HUES48 (cell line): ENCODE results near the gene RPS21.

Experiments
- H3K27ac ChIP-seq: one replicate; pipeline ENCODE4 v1.7.0; 2013; ENCODE audit warnings: low read depth, low read length, inconsistent platforms
- H3K27me3 ChIP-seq: 2 replicates; pipeline ENCODE4 v1.6.1; 2013; ENCODE audit warnings: mild to moderate bottlenecking, low read length; ENCODE audit not compliant: control insufficient read depth, insufficient read depth
- H3K36me3 ChIP-seq: 2 replicates; pipeline ENCODE4 v1.6.1; 2013; ENCODE audit warnings: low read length; ENCODE audit not compliant: control insufficient read depth, insufficient read depth
- H3K4me1 ChIP-seq: 2 replicates; pipeline ENCODE4 v1.6.1; 2013; ENCODE audit warnings: mild to moderate bottlenecking, low read length; ENCODE audit not compliant: control insufficient read depth, insufficient read depth
- H3K4me3 ChIP-seq: 2 replicates; pipeline ENCODE4 v1.5.1; 2013; ENCODE audit warnings: mild to moderate bottlenecking, low read depth, low read length
- H3K9ac ChIP-seq: 2 replicates; pipeline ENCODE4 v1.6.1; 2013; ENCODE audit warnings: mild to moderate bottlenecking, low read depth, low read length, moderate library complexity
- H3K9me3 ChIP-seq: 2 replicates; pipeline ENCODE4 v1.6.1; 2013; ENCODE audit warnings: low read length; ENCODE audit not compliant: control insufficient read depth, insufficient read depth

RPS21 gene

DNA sequence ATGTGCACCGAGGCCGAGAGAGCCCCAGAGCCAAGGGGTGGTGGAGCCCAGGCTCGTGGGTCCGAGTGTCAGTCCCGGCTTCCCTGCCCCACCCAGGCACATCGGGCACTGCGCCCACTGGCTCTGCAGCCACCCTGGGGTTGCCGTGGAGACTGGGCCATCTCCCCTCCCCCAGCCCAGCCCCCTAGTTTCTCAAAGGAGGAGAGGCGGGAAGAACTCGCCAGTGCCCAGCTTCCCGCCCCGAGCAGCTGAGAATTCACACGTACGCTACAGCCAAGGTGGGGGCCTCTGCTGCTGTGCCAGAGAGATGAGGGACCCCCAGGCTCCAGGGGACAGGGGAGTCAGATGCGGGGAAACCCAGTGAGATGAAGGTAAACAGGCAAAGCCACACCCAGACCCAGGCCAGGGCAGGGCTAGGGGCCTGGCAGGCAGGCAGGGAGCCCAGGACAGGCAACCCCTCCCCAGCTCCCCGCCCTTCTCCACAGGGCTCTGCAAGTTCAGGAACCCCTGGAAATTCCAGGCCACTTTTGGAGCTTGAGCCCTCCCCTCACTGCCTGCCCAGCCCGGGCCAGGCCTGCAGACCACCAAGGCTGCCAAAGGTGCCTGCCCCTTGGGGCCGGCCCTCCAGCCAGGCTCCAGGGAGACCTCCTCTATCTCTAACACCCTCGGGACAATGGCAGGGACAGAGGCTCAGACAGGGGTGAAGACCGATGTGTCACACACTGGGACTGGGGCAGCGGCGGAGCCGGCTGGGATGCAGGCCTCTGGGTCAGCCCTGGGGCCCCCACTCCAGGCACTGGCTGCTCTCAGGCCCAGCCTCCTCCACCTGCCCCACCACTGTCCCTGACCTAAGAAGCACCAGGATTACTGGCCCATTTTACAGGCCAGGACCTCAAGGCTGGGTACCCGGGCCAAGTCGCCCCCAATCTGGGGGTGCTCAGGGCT, 25.8 kb upstream of the RPS21 start:
- Histone ChIP-seq H3K4me1 (peaks cover 73% of the 10 kb centered on the region), H3K36me3 (peaks cover 12% of the 10 kb centered on the region; the same call in 1 of the 2 replicates), H3K4me3 (no peak overlapping the region), H3K9ac (peak overlapping the region; percentile 48; the same call in 1 of the 2 replicates), H3K9me3 (no peaks in the 10 kb centered on the region), H3K27ac (peak overlapping the region; percentile 91), H3K27me3 (no peaks in the 10 kb centered on the region)

DNA sequence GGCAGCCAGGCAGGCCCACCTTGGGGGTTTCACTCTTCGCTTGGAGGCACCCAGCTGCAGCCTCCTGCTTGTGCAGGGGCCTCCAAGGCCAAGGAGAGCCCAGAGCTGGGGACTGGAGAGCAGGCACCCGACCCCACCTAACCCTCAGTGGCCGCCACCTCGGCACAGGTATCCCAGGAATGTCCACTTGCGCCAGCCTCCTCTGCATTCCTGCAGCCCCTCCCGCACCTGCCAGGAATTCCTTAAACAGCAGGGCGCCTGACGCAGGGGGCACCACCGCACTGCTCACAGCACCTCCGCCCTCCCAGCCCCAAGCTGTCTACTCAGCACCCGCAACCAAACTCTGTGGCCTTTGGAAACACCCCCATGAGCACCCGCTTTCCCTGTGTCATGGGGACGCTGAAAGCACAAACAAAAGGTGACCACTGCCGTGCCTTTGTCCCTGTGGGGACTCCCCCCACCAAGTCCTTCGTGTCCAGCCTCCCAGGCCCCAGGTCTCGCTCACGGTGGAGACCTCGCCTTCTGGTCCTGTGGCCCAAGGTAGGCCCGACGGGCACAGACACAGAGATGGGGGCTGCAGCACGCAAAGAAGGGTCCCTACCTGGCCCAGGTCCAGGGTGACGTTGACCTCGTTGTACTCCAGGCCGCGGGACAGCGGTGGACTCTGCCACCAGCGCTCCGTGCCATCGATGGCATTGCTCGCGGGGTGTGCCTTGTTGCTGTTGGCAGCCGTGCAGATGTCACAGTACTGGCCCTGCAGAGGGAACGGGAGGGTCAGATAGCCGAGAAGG, 24.9 kb upstream of the RPS21 start:
- Histone ChIP-seq H3K27ac (peak overlapping the region; percentile 91), H3K4me1 (peaks cover 67% of the 10 kb centered on the region), H3K9ac (peak overlapping the region; percentile 48)

GRCh38 chr20:62362590-62362940, 24.3 kb upstream of the RPS21 start:
- peak overlapping the region; percentile 91 for H3K27ac ChIP-seq
- peaks cover 64% of the 10 kb centered on the region for H3K4me1 ChIP-seq
- H3K4me3 ChIP-seq, result no peak overlapping the region
- H3K9me3 ChIP-seq, result no peaks in the 10 kb centered on the region
- H3K27me3 ChIP-seq, result no peaks in the 10 kb centered on the region
- 0 out of 2 replicates have a peak overlapping the region, but pooled peaks have one; percentile 34 for H3K9ac ChIP-seq
- peaks cover 12% of the 10 kb centered on the region; the same call in 1 of the 2 replicates for H3K36me3 ChIP-seq

More for the DNA sequence above, 24.9 kb upstream of the RPS21 start:
- no peaks in the 10 kb centered on the region for H3K9me3 ChIP-seq
- H3K36me3 ChIP-seq, result peaks cover 12% of the 10 kb centered on the region; the same call in 1 of the 2 replicates
- no peak overlapping the region for H3K4me3 ChIP-seq
- H3K27me3 ChIP-seq, result no peaks in the 10 kb centered on the region

- H3K36me3 ChIP-seq, result peaks cover 12% of the 10 kb centered on the region; the same call in 1 of the 2 replicates
- peaks cover 65% of the 10 kb centered on the region for H3K4me1 ChIP-seq
- H3K9me3 ChIP-seq, result no peaks in the 10 kb centered on the region
- no peak overlapping the region for H3K4me3 ChIP-seq
- H3K9ac ChIP-seq, result no peak overlapping the region
- H3K27me3 ChIP-seq, result no peaks in the 10 kb centered on the region
- peak overlapping the region; percentile 91 for H3K27ac ChIP-seq
Observed at GRCh38 chr20:62362991-62363919, 23.6 kb upstream of the RPS21 start.

- Histone ChIP-seq H3K27me3 (no peaks in the 10 kb centered on the region), H3K9ac (no peak overlapping the region), H3K4me3 (no peak overlapping the region), H3K27ac (peak overlapping the region; percentile 91), H3K36me3 (0 out of 2 replicates have a peak, but pooled peaks cover 6% of the 10 kb centered on the region), H3K9me3 (no peaks in the 10 kb centered on the region), H3K4me1 (peaks cover 63% of the 10 kb centered on the region)
Observed at GRCh38 chr20:62363920-62364851, 22.7 kb upstream of the RPS21 start.

- Histone ChIP-seq H3K4me1 (peaks cover 72% of the 10 kb centered on the region), H3K27ac (peak overlapping the region; percentile 91), H3K36me3 (0 out of 2 replicates have a peak, but pooled peaks cover 6% of the 10 kb centered on the region), H3K4me3 (peak overlapping the region; percentile 70; the same call in 1 of the 2 replicates), H3K27me3 (no peaks in the 10 kb centered on the region), H3K9ac (no peak overlapping the region; the same call in 1 of the 2 replicates), H3K9me3 (no peaks in the 10 kb centered on the region)
Observed at GRCh38 chr20:62364911-62365736, 21.8 kb upstream of the RPS21 start.

DNA sequence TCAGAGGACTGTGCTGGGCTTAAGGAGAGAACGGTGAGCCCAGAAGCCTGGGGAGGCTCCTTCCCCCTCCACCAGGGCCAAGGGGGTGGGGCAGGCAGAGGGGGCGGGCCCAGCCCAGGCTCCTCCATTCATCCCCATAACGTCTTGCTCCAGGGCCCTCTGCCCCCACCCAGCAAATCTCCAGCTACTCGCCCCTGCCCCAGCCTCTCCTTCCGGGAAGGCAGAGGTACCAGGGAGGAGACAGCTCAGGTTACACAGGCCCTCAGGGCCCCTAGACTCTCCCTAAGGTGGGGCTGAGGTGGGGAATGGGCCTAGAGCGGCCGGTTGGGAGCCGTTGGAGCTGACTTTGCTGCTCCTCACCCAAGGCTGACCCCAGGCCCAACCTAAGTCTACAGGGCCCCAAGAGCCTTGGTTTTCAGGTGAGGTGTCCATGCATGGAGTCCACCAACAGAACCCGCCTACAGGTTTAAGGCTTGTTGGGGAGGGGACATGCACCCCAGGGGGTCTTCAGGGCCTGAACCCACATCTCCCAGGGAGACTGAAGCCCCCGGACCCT, 21.0 kb upstream of the RPS21 start:
- peak overlapping the region; percentile 70 for H3K4me3 ChIP-seq
- H3K27me3 ChIP-seq, result no peaks in the 10 kb centered on the region
- H3K9me3 ChIP-seq, result no peaks in the 10 kb centered on the region
- H3K36me3 ChIP-seq, result 0 out of 2 replicates have a peak, but pooled peaks cover 2% of the 10 kb centered on the region
- peaks cover 71% of the 10 kb centered on the region for H3K4me1 ChIP-seq
- H3K27ac ChIP-seq, result peak overlapping the region; percentile 78
- peak overlapping the region; percentile 49 for H3K9ac ChIP-seq

GRCh38 chr20:62366370-62367135, 20.4 kb upstream of the RPS21 start:
- Histone ChIP-seq H3K27ac (peak overlapping the region; percentile 78), H3K4me1 (peaks cover 64% of the 10 kb centered on the region), H3K9ac (peak overlapping the region; percentile 69), H3K4me3 (peak overlapping the region; percentile 70), H3K27me3 (no peaks in the 10 kb centered on the region), H3K9me3 (no peaks in the 10 kb centered on the region), H3K36me3 (no peaks in the 10 kb centered on the region)
